ENCODE measurements around the gene ARMC8.

Gene ARMC8

DNA sequence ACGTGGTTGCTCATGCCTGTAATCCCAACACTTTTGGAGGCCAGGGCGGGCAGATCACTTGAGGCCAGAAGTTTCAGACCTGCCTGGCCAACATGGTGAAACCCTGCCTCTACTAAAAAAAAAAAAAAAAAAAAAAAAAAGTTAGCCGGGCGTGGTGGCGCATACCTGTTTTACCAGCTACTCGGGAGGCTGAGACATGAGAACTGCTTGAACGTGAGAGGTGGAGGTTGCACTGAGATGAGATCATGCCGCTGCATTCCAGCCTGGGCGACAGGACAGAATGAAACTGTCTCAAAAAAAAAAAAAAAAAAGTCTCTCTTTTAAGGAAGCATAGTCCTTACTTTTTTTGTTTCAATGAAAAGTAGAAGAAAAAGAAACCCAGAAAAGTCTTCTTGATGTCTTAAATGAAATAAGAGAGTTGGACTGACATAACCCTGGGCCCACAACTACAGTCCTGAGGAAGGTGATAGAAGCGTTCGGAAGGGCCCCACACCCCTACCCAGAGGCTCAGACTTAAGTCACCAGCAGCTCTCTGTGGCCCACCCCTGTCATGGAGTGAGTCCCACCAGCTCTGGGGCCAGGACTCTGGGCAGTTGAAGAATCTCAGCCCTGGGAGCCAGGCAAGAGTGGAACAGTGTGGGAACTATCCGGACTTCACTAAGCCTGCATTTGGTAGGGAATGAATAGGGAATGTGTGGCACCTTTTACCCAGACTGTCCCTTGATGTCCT is 139.9 kb downstream of the ARMC8 start:
- DNase-seq (ENCODE audit: insufficient read length, low spot score) = no peak
- no peak for TF ChIP-seq POLR2A (IDR thresholded peaks at IDR 0.05; ENCODE audit: low read depth, low read length)
- FAIRE-seq = no peak

DNA sequence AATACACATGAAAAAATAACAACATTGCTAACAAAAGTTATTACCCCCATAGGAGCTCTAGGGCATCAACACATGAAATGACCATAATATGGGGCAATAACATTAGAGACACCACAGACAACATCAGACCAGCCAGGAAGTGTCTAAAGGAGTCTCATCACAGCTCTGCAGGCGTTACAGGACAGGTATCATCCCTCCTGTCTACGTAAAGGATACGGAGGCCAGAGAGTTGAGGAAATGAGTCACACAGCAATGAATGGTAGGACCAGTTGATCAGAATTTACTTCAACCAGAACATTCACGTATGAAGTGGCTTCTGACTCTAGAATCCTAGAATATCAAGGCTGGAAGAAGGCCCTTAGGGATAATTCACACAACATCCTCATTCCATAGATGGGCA is 140.7 kb downstream of the ARMC8 start:
- no peak for TF ChIP-seq POLR2A (IDR thresholded peaks at IDR 0.05; ENCODE audit: low read depth, low read length)
- no peak for FAIRE-seq
- no peak for DNase-seq (ENCODE audit: insufficient read length, low spot score)

DNA sequence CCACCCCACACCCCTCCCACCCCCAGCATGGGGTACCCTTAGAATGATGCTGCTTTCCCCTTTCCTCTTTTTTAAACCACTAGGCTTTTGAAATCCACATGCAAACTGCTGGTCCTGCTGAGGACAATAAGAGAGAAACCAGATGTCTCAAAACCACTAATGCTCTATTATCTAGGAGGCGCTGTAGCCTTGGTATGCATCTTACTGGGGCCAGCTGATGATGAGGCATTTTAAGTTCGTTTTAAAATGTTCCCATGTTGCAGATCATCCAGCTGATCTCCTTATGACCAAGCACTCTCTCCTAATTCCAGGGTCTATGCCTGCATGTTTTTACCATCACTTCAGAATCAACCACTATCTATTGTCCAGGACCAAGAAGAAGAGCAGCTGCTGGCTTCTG is 141.2 kb downstream of the ARMC8 start:
- TF ChIP-seq POLR2A (IDR thresholded peaks at IDR 0.05; ENCODE audit: low read depth, low read length) = no peak
- FAIRE-seq (no peak), DNase-seq (ENCODE audit: insufficient read length, low spot score) (no peak)

DNA sequence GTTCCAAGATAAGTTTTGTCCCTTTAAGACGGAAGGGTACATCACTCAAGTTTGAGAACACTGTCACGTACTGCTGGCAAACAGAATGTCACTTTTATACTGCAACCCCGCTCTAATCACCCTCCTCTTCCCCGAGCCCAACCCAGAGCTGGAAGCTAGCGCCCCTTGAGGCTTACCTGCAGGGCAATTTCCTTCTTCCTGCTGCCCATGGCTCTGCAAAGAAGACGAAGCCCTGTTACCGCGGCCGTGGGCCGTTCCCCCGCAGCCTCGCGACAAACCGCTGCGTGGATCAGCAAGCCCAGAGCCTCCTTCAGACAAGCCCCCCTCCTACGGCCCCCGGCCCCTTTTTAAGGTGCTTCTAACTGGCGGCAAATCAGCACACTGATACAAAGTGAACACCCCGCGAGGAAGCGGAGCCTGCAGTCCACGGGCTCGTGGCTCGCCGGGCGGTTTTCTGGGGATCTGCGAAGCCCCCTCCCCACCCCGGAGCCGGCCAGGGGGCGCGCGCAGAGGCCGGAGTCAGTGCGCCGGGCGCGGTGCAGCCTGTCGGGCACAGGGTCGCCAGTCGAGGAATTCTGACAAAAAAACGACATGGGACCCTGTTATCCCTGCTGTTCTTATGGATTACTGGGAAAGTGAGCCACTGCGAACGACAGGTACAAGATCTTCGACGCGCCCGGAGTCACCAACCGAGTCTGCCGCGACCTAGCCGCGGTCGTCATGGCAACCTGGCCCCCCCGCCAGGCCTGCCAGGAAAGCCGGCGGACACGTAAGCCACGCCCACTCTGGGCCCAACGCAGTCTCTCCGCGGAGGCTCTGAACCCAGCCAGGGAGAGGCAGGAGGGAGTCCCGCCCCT is 142.3 kb downstream of the ARMC8 start, which contains the start of gene NME9:
NME9 (minus strand) TSS at position 725 of the 857 bp plus-strand sequence; CDS start at position 209, 516 bp downstream.
- DNase-seq (ENCODE audit: insufficient read length, low spot score) = peak; percentile 84
- peak; percentile 83 for FAIRE-seq
- no peak for TF ChIP-seq POLR2A (IDR thresholded peaks at IDR 0.05; ENCODE audit: low read depth, low read length)

DNA sequence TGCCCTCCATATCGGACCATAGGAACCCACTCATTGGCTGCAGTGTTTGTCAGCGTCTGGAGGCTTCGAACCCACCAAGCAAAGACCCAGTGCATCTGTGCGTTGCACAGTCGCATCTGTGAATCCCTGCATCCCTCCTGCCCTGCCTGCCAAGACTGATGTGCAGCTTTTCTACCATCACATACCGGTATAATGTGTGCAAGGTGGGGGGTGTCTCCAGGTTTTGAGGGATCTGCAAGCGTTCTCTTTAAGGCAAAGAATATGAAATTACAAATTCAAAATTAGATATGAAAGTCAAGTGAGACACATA is 142.8 kb downstream of the ARMC8 start:
- no peak for FAIRE-seq
- no peak for TF ChIP-seq POLR2A (IDR thresholded peaks at IDR 0.05; ENCODE audit: low read depth, low read length)
- DNase-seq (ENCODE audit: insufficient read length, low spot score) = no peak

DNA sequence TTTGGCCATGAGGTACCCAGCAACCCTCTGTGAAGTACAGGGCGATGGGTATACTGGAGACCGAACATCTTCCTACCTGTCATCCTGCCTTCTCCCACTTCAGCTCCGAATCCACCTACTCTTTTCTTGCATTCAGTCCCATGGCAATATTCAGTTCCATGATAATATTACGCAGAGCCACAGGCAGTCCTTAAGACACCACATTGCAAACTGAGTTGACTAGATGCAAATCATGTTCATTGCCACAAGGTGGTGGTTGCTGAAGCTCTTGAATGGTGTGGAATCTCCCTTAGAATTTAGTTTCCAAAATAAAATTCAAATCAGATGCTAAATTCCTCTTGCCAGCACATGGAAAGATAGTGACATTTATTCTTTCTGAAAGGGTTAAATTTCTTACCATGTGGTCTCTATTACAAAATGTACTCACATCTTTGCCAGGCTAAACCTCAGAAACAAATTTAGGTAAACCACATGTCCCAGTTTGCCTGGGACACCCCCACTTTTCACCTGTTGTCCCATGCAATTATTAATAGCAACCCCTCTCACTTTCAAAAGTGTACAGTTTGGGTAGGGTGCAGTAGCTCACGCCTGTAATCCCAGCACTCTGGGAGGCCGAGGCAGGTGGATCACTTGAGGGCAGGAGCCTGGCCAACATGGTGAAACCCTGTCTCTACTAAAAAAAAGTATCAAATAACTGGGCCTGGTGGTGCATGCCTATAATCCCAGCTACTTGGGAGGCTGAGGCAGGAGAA is 144.2 kb downstream of the ARMC8 start:
- DNase-seq (ENCODE audit: insufficient read length, low spot score) (no peak), FAIRE-seq (no peak)
- no peak for TF ChIP-seq POLR2A (IDR thresholded peaks at IDR 0.05; ENCODE audit: low read depth, low read length)

DNA sequence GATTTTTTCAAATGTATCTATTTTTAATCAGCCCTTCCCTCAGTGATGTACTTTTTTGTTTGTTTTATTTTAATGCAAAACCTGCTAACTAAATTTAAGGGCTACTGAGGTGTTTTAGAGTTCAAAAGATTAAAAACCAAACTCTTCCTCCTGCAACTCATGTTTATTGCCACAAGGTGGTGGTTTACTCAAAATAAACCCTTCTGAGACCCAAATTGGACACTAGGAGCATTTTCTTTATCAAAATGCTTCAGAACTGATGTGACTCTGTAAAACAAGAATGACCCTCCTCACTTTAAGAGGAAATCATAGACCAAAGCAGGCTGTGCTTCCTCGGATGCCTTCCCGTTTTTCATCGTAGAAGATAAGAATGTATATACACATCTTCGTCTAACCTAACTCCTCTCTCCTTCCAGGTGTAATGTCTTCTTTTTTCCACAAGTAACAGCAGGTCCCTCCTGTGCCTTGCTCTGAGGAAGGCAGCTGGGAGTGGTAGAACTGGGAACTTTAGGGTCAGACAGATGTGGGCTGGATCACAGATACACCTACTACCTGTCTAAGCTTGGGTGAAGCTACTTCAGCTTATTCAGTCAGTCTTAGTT is 145.5 kb downstream of the ARMC8 start:
- DNase-seq (ENCODE audit: insufficient read length, low spot score) (peak; percentile 31), FAIRE-seq (peak; percentile 38)
- TF ChIP-seq POLR2A (IDR thresholded peaks at IDR 0.05; ENCODE audit: low read depth, low read length) = no peak

DNA sequence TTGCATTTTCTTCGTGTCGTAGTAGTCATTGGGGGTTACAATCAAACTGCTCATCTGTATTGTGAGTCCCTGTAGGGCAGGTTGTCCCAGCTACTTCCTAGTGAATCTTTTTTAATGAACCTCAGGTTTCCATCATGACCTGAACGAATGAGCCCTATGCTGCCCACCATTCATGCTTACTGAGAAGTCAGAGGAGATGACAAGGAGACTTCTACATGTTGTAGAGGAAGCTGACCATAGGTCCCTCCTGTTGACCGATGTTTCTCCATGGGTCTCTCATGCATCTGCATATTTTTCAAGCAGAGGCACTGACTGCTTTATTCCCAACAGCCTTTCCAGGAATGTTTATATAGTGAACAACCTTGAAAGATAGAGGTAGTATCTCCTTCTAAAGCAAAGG is 147.5 kb downstream of the ARMC8 start:
- no peak for TF ChIP-seq POLR2A (IDR thresholded peaks at IDR 0.05; ENCODE audit: low read depth, low read length)
- no peak for FAIRE-seq

DNA sequence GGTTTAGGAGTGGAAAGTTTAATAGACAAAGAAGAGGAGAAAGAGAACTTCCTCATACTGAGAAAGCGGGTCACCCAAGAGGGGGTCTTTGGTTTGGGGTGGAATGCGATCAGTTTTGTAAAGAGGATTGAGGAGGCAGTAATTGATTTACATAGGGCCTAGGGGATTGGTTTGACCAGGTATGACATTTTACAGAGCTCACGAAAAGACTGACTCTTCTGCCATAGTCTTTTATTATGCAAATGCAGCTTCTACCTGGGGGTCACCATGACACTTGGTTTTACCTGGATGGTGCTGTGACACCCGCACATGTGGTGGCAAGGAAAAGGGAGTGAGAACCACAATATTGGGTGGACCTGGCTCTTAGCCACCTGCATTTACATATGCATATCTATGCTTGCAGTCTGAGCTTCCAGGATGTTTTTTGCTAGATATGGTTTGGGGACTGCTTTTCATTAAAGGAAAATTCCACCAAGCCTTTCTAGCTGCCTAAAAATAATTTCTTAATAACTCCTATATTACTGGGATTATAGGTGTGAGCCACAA is 149.4 kb downstream of the ARMC8 start:
- TF ChIP-seq POLR2A (IDR thresholded peaks at IDR 0.05; ENCODE audit: low read depth, low read length) = no peak
- FAIRE-seq = no peak
- DNase-seq (ENCODE audit: insufficient read length, low spot score) = no peak

More for the DNA sequence above, 147.5 kb downstream of the ARMC8 start:
- DNase-seq (ENCODE audit: insufficient read length, low spot score) = no peak

DNA sequence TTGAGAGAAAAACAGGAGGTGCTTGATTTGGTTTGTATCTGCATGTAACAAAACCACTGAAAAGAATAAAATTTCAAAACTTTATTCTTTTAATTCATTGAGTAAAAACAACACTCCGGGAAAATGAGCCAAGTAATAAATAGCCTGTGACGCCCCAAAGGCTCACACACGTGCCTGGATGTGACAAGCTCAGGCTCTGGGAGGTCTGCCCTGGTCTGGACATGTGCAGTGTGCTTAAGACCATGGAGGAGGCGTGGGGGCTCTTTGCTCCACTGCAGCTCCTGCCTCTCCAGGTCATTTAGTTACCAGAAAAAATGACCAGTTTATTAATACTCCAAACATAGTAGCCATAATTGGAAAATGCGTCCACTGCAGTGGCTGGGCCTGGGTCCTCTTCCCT is 151.1 kb downstream of the ARMC8 start:
- no peak for TF ChIP-seq POLR2A (IDR thresholded peaks at IDR 0.05; ENCODE audit: low read depth, low read length)
- no peak for FAIRE-seq
- DNase-seq (ENCODE audit: insufficient read length, low spot score) = no peak

DNA sequence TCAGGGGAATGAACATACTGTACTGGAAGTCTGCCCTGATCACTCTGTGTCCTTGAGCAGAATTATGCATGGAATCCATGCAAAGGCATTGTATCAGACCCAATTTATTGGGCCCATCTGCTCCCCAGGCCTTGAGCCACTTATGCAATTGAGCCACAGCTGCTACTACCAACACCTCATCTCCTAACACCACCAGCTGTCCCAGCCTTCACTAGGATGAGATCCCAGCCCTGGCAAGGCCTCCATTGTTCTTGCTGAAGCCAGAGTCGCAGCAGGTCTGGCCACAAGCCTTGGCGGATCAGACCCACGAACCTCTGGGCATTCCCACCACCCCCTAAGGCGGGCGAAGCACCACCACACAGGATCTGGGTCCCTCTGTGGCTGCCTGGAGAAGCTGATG is 151.7 kb downstream of the ARMC8 start:
- no peak for FAIRE-seq
- TF ChIP-seq POLR2A (IDR thresholded peaks at IDR 0.05; ENCODE audit: low read depth, low read length) = no peak
- DNase-seq (ENCODE audit: insufficient read length, low spot score) = no peak

DNA sequence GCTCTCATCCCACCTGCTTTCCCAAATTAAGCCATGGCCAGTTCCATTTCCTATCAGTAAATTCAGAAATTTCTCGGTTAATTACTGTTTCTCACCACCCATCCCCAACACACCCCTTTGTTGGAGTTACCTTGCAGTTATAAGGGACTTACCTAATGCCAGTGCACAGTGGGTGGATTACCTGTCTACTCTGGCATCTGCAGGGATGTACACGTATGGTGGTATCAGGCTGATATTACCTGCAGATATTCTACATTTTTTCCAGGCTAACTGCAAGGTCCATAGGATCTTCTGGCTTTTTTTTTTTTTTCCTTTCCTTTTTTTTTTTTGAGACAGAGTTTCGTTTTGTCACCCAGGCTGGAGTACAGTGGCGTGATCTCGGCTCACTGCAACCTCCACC is 153.4 kb downstream of the ARMC8 start:
- no peak for TF ChIP-seq POLR2A (IDR thresholded peaks at IDR 0.05; ENCODE audit: low read depth, low read length)
- no peak for DNase-seq (ENCODE audit: insufficient read length, low spot score)
- FAIRE-seq = no peak

DNA sequence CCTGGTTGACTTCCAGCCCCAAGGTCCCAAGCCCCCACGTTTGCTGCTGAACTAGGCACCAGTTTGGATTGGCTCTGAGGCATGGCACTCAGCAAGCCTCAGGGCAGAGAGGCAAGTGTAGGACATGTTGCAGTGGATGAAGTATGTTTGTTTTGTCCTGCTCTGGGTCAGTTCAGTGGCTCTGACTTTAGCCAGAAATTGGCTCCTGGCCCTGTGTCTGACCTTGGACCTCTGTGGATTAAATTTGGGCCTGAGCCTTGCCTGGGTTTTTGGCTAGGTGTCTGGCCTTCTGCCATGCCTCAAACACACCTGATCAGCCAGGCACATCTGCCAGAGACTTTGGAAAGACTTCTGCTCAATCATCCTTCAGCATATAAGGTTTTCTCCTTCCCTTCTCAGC is 157.7 kb downstream of the ARMC8 start:
- DNase-seq (ENCODE audit: insufficient read length, low spot score) (no peak), FAIRE-seq (no peak)
- TF ChIP-seq POLR2A (IDR thresholded peaks at IDR 0.05; ENCODE audit: low read depth, low read length) = no peak

Data from H54 (cell line).